ENCODE results near the gene POLG.

DNA sequence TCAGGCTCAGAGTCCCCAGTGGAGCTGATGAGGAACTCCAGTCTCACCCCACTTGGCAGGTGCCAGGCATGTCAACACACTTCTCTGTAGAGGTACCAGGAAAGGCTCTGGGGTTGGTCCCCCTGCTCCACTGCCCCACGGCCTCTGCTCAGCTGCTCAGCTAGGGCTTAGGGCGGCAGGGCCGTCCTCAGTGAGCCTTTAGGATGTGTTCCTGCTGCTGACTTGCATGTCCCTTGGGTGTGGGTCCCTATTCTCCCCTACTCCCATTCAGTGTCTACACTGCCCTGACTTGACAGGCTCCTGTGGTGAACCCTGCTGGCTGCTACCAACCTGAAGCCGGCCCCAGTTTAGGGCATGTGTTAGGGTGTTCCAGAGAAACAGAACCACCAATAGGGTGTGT, 17.9 kb upstream of the POLG start:
- TF ChIP-seq POLR2A (IDR thresholded peaks at IDR 0.05; ENCODE audit: low read depth, low read length) (no peak), POLR2AphosphoS5 (IDR thresholded peaks at IDR 0.05; ENCODE audit: low read depth, low read length) (no peak), TAF1 (IDR thresholded peaks at IDR 0.05; ENCODE audit: borderline replicate concordance, low read depth, low read length) (no peak)

All from GM12892 (cell line).